Ishikawa (cell line): Measurements from ENCODE around the gene ATP8A2.

Experiments
- CEBPB ChIP-seq: IDR thresholded peaks from 2 replicates; pipeline ENCODE4 v1.6.1; 2012
- CREB1 ChIP-seq: IDR thresholded peaks from 2 replicates; pipeline ENCODE4 v1.6.1; 2012; ENCODE audit warnings: low read depth
- EP300 ChIP-seq: IDR thresholded peaks from 2 replicates; pipeline ENCODE4 v1.6.1; 2012; ENCODE audit warnings: borderline replicate concordance
- FOXM1 ChIP-seq: IDR thresholded peaks from 2 replicates; pipeline ENCODE4 v1.6.1; 2012; ENCODE audit warnings: low read depth, borderline replicate concordance
- NFIC ChIP-seq: IDR thresholded peaks from 2 replicates; pipeline ENCODE4 v1.6.1; 2012
- TAF1 ChIP-seq: IDR thresholded peaks from 2 replicates; pipeline ENCODE4 v1.6.1; 2012; ENCODE audit warnings: low read depth, mild to moderate bottlenecking
- TEAD4 ChIP-seq: IDR thresholded peaks from 2 replicates; pipeline ENCODE4 v1.6.1; 2012
- TF ChIP-seq, protein P1 (sequence below): IDR thresholded peaks from 2 replicates; pipeline ENCODE4 v1.6.1; 2012; ENCODE audit warnings: low read depth, mild to moderate bottlenecking
- TF ChIP-seq, protein P2 (sequence below): IDR thresholded peaks from 2 replicates; pipeline ENCODE4 v1.6.1; 2012
- TF ChIP-seq, protein P3 (sequence below): IDR thresholded peaks from 2 replicates; pipeline ENCODE4 v1.6.1; 2012

DNA sequence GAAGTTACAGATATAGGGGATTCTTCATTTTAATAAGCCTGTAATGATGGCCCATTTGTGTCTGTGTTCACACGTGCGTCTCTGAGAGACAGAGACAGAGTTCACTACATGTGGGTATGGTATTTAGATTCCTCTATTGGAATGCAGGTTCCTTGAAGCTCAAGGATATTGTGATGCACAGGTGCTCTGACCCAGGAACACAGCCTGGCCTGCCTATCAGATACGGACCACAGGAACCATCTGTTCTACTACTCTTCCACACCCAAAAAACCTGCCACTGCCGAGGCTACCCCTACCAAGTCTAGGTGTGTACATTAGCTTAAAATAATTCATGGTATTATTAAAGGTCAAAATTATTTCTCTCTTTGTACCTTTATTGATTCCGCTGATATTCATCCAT lies 289.2 kb downstream of the ATP8A2 start:
- TF ChIP-seq EP300 (no peak), CREB1 (no peak), NFIC (no peak), CEBPB (no peak), TAF1 (no peak), FOXM1 (no peak), TEAD4 (no peak)
- TF ChIP-seq, protein P1, sequence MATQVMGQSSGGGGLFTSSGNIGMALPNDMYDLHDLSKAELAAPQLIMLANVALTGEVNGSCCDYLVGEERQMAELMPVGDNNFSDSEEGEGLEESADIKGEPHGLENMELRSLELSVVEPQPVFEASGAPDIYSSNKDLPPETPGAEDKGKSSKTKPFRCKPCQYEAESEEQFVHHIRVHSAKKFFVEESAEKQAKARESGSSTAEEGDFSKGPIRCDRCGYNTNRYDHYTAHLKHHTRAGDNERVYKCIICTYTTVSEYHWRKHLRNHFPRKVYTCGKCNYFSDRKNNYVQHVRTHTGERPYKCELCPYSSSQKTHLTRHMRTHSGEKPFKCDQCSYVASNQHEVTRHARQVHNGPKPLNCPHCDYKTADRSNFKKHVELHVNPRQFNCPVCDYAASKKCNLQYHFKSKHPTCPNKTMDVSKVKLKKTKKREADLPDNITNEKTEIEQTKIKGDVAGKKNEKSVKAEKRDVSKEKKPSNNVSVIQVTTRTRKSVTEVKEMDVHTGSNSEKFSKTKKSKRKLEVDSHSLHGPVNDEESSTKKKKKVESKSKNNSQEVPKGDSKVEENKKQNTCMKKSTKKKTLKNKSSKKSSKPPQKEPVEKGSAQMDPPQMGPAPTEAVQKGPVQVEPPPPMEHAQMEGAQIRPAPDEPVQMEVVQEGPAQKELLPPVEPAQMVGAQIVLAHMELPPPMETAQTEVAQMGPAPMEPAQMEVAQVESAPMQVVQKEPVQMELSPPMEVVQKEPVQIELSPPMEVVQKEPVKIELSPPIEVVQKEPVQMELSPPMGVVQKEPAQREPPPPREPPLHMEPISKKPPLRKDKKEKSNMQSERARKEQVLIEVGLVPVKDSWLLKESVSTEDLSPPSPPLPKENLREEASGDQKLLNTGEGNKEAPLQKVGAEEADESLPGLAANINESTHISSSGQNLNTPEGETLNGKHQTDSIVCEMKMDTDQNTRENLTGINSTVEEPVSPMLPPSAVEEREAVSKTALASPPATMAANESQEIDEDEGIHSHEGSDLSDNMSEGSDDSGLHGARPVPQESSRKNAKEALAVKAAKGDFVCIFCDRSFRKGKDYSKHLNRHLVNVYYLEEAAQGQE: no peak
- TF ChIP-seq, protein P2, sequence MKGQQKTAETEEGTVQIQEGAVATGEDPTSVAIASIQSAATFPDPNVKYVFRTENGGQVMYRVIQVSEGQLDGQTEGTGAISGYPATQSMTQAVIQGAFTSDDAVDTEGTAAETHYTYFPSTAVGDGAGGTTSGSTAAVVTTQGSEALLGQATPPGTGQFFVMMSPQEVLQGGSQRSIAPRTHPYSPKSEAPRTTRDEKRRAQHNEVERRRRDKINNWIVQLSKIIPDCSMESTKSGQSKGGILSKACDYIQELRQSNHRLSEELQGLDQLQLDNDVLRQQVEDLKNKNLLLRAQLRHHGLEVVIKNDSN: no peak
- TF ChIP-seq, protein P3, sequence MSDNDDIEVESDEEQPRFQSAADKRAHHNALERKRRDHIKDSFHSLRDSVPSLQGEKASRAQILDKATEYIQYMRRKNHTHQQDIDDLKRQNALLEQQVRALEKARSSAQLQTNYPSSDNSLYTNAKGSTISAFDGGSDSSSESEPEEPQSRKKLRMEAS: no peak
